K562 (cell line): ENCODE results near the gene ACTR5. TPM values are rescaled to one million over a fixed set of nuclear protein-coding genes. Genes with fewer than 3 reads are reported as not detected.
"Not testable (repeated sequence)": the region's sequence is repeated elsewhere in the genome, so short reads cannot be mapped to it uniquely, and the experiment has no call there.

Experiments used
- ATAC-seq: fragments of 200-7000 bp; cut with Tn5 transposase; 3 replicates; pipeline ENCODE4 v1.9.1; 2020; ENCODE audit warnings: moderate library complexity
- BruUV-seq: library from RNA; stranded (reverse); fragments of 400-500 nt; replicated peaks from 2 replicates; lab custom pipeline; 2021; lab: Mats Ljungman, UMichigan
- CTCF ChIA-PET: fragments of 300-600 bp; formaldehyde crosslinking; extraction: SDS; loops from one replicate; lab custom pipeline; 2021; ENCODE audit warnings: low intra/inter-chr PET ratio; lab: Yijun Ruan, JAX
- POLR2A ChIA-PET: fragments of 300-600, 350-650 bp; sonication (Branson Sonifier 250); formaldehyde crosslinking; extraction: SDS; loops from one replicate; lab custom pipeline; 2021; ENCODE audit warnings: antibody characterized with exemption, inconsistent platforms; lab: Yijun Ruan, JAX
- DNase-seq, 4 experiments: peaks; one replicate each; pipeline versions ENCODE4 v3.0.0 to v3.0.0-alpha.2; 2011 to 2018; ENCODE audit warnings: low spot score in 3 of 4, mixed read lengths in 3 of 4; ENCODE audit errors: extremely low read depth in 1 of 4
- FAIRE-seq: peaks from 2 replicates; lab custom pipeline; 2011; peaks lifted over from hg19 to GRCh38; lab: Jason Lieb, UNC
- H2AFZ ChIP-seq: 2 replicates; pipeline ENCODE4 v1.6.0; 2011; ENCODE audit warnings: low read depth, low read length, control low read depth, inconsistent platforms
- H3K27ac ChIP-seq: fragments of 200-600 bp; 3 replicates; pipeline ENCODE4 v1.8.0; 2011; ENCODE audit warnings: low read depth, mild to moderate bottlenecking, control low read depth, inconsistent platforms, low read length, moderate library complexity, mixed read lengths; ENCODE audit errors: extremely low read depth
- H3K27me3 ChIP-seq, 2 experiments: fragments of 300-600 bp in 1 of 2; 2 replicates in 1 of 2; 3 replicates in 1 of 2; pipeline versions ENCODE4 v1.6.0 to v1.8.0; 2011; ENCODE audit warnings: inconsistent platforms in 2 of 2, low read length in 2 of 2, mild to moderate bottlenecking in 1 of 2, mixed read lengths in 1 of 2, moderate library complexity in 1 of 2; ENCODE audit not compliant: control insufficient read depth in 2 of 2, insufficient read depth in 2 of 2
- H3K36me3 ChIP-seq: fragments of 300-600 bp; 3 replicates; pipeline ENCODE4 v1.8.0; 2011; ENCODE audit warnings: mild to moderate bottlenecking, low read length, inconsistent platforms; ENCODE audit not compliant: control insufficient read depth, insufficient read depth
- H3K4me1 ChIP-seq, 2 experiments: fragments of 200-600 bp in 1 of 2; replicated peaks in 1 of 2; 2 replicates in 1 of 2; 3 replicates in 1 of 2; pipeline versions ENCODE4 v1.5.1 to v1.8.0; 2011; ENCODE audit warnings: inconsistent platforms in 2 of 2, low read length in 2 of 2, mild to moderate bottlenecking in 1 of 2, mixed read lengths in 1 of 2, moderate library complexity in 1 of 2; ENCODE audit not compliant: control insufficient read depth in 2 of 2, insufficient read depth in 2 of 2
- H3K4me2 ChIP-seq: 2 replicates; pipeline ENCODE4 v1.6.1; 2011; ENCODE audit warnings: low read length, control low read depth, inconsistent platforms, mixed read lengths; ENCODE audit not compliant: insufficient read depth
- H3K4me3 ChIP-seq: fragments of 200-600 bp; sonication (generic), shearing (Covaris generic); 2 replicates; pipeline ENCODE4 v1.5.1; 2016; ENCODE audit warnings: control low read depth, inconsistent platforms
- H3K79me2 ChIP-seq: fragments of 200-600 bp; 3 replicates; pipeline ENCODE4 v1.8.0; 2011; ENCODE audit warnings: low read length, inconsistent platforms; ENCODE audit not compliant: control insufficient read depth, insufficient read depth
- H3K9ac ChIP-seq, 2 experiments: 2 replicates each; pipeline versions ENCODE4 v1.6.0 to v1.6.1; 2011; ENCODE audit warnings: low read depth in 2 of 2, low read length in 2 of 2, control low read depth in 1 of 2, inconsistent platforms in 1 of 2, mild to moderate bottlenecking in 1 of 2, mixed read lengths in 1 of 2; ENCODE audit not compliant: insufficient read depth in 1 of 2
- H3K9me1 ChIP-seq: one replicate; pipeline ENCODE4 v1.6.0; 2011; ENCODE audit warnings: inconsistent platforms, mild to moderate bottlenecking, low read length, moderate library complexity; ENCODE audit not compliant: control insufficient read depth, insufficient read depth
- H3K9me3 ChIP-seq: replicated peaks from 2 replicates; pipeline ENCODE4 v1.5.1; 2011; ENCODE audit warnings: low read depth, low read length, inconsistent platforms; ENCODE audit not compliant: control insufficient read depth, insufficient read depth
- H4K20me1 ChIP-seq: replicated peaks from 2 replicates; pipeline ENCODE4 v1.6.1; 2011; ENCODE audit warnings: low read length, inconsistent platforms, mixed read lengths; ENCODE audit not compliant: control insufficient read depth, insufficient read depth
- CHD4 ChIP-seq: fragments of 200-600 bp; sonication (generic); IDR thresholded peaks from 3 replicates; pipeline ENCODE4 v1.6.1; 2012; ENCODE audit warnings: low read depth, mild to moderate bottlenecking, mixed read lengths, low read length, inconsistent platforms; ENCODE audit not compliant: insufficient read depth, insufficient replicate concordance, poor library complexity, severe bottlenecking
- SOX6 ChIP-seq: fragments of 450-650 bp; IDR thresholded peaks from 2 replicates; pipeline ENCODE4 v1.6.1; 2014; ENCODE audit warnings: mild to moderate bottlenecking
- STAG1 ChIP-seq: sonication (generic); formaldehyde crosslinking; IDR thresholded peaks from 2 replicates; pipeline ENCODE4 v1.5.0; 2020; ENCODE audit warnings: missing genetic modification reagents, borderline replicate concordance
- ZNF232 ChIP-seq: sonication (generic); formaldehyde crosslinking; IDR thresholded peaks from 2 replicates; pipeline ENCODE4 v1.8.0; 2022; ENCODE audit warnings: mild to moderate bottlenecking, missing genetic modification reagents
- ZNF77 ChIP-seq: fragments of 250-450 bp; sonication (Bioruptor Pico); IDR thresholded peaks from 2 replicates; pipeline ENCODE4 v1.5.0; 2020
- WGBS: fragments of 100-300 bp; shearing (Covaris generic); methylation state at CpG from one replicate; pipeline ENCODE4 v1.1.6; 2016; ENCODE audit warnings: low coverage, mixed read lengths; ENCODE audit not compliant: insufficient coverage; ENCODE audit errors: missing lambda C conversion rate; 5-methylcytosine and 5-hydroxymethylcytosine counted together
- in situ Hi-C: fragments of 300-500 bp; cut with MboI; formaldehyde crosslinking; loops from 4 replicates; pipeline ENCODE4 v1.15.0; 2018; ENCODE audit warnings: inconsistent platforms, mixed read lengths
- intact Hi-C: fragments of 100-400 bp; cut with micrococcal nuclease; formaldehyde crosslinking; loops from 2 replicates; pipeline ENCODE4 v1.14.2; 2022
- polyA plus RNA-seq, 8 experiments: library from polyadenylated mRNA; depleted of rRNA in 4 of 8; stranded (reverse) in 5 of 8; unstranded in 3 of 8; fragments of >200 nt; fragmentation: Nextera tagmentation in 2 of 8; fragmentation: Illumina TruSeq in 1 of 8; extraction: Ambion mirVana in 2 of 8; extraction: Trizol in 1 of 8; gene quantifications; 2 replicates each; pipeline versions ENCODE4 v1.2.1 to v1.2.3, GENCODE V29; 2011 to 2014; ENCODE audit warnings: inconsistent platforms in 1 of 8, missing spikeins in 1 of 8
- total RNA-seq, 7 experiments: library from RNA; depleted of rRNA in 6 of 7; stranded (reverse); fragments of >200 nt in 6 of 7; fragmentation: Illumina TruSeq in 2 of 7; extraction: Trizol in 2 of 7; gene quantifications; 2 replicates each; pipeline versions ENCODE4 v1.2.1 to v1.2.3, GENCODE V29; 2011 to 2021; ENCODE audit warnings: low replicate concordance in 1 of 7
- TF ChIP-seq, protein P1 (sequence below), 2 experiments: fragments of 450-650 bp in 1 of 2; IDR thresholded peaks; 2 replicates each; pipeline ENCODE4 v1.6.1; 2011 to 2017; ENCODE audit warnings: low read depth in 2 of 2, antibody characterized with exemption in 1 of 2, borderline replicate concordance in 1 of 2, low read length in 1 of 2, mild to moderate bottlenecking in 1 of 2, mixed read lengths in 1 of 2; ENCODE audit not compliant: control insufficient read depth in 1 of 2
- TF ChIP-seq, protein P2 (sequence below), 2 experiments: fragments of 450-650 bp in 1 of 2; sonication (generic) in 1 of 2; formaldehyde crosslinking in 1 of 2; IDR thresholded peaks in 1 of 2; conservative IDR thresholded peaks in 1 of 2; 2 replicates each; pipeline versions ENCODE4 v1.6.1 to v1.8.1; 2016 to 2023; ENCODE audit warnings: mild to moderate bottlenecking in 2 of 2, moderate library complexity in 2 of 2, inconsistent platforms in 1 of 2, missing genetic modification reagents in 1 of 2

The ACTR5 gene
- total and polyA plus RNA-seq, 9 of the 15 experiments (the other 6 are each of a cell fraction or from before 2014, with no cell fraction given): 0.93 to 18.8 (median 12.9) TPM

DNA sequence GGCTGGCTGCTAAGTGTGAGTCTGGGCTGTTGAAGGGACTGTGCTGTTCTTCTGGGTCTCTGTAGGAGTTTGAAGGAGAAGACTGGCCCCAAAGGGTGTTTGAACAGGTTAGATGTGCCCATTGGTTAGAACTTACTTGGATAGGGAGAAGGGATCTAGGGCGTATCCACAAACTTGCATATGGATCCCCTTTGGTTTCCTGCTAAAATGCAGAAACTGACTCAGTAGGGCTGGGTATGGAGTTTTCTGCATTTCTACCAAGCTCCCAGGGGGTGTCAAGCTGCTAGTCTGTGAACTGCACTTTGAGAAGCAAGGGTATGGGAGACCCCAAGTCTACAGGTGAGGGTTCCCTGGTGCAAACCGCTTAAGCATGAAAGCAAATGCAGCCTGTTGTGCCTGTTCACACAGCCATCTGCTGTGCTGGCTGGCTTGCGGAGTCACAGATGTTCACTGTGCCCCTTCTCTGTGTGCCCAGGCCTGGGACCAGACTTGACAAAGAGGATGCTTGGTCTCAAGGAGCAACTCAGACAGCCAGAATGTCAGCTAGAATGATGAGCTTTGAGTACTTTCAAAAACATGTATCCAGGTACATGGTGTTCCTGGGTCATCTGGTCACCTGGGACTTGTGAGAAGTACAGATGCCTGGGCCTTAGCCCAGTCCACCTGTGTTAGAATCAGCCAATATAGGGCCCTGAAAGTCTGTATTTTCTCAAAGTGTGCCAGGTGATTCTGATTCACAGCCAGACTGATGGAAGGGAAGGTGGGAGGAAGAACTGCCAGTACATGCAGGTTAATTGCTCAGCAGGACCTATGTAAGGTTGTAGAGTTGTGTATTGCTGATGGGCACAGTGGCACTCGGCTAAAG, 64.7 kb downstream of the ACTR5 start (continued):
- TF ChIP-seq CHD4: no peak
- TF ChIP-seq ZNF232 (CRISPR knock-in tag): no peak
- no peak for TF ChIP-seq SOX6
- no peak for TF ChIP-seq ZNF77 (CRISPR knock-in tag)
- TF ChIP-seq, protein P1, sequence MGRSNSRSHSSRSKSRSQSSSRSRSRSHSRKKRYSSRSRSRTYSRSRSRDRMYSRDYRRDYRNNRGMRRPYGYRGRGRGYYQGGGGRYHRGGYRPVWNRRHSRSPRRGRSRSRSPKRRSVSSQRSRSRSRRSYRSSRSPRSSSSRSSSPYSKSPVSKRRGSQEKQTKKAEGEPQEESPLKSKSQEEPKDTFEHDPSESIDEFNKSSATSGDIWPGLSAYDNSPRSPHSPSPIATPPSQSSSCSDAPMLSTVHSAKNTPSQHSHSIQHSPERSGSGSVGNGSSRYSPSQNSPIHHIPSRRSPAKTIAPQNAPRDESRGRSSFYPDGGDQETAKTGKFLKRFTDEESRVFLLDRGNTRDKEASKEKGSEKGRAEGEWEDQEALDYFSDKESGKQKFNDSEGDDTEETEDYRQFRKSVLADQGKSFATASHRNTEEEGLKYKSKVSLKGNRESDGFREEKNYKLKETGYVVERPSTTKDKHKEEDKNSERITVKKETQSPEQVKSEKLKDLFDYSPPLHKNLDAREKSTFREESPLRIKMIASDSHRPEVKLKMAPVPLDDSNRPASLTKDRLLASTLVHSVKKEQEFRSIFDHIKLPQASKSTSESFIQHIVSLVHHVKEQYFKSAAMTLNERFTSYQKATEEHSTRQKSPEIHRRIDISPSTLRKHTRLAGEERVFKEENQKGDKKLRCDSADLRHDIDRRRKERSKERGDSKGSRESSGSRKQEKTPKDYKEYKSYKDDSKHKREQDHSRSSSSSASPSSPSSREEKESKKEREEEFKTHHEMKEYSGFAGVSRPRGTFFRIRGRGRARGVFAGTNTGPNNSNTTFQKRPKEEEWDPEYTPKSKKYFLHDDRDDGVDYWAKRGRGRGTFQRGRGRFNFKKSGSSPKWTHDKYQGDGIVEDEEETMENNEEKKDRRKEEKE (IDR thresholded peaks at IDR 0.05; ENCODE audit: borderline replicate concordance in 1 of 2, control insufficient read depth in 1 of 2, low read depth in 2 of 2, low read length in 1 of 2): no peak
- TF ChIP-seq STAG1 (CRISPR knock-in tag): no peak

DNA sequence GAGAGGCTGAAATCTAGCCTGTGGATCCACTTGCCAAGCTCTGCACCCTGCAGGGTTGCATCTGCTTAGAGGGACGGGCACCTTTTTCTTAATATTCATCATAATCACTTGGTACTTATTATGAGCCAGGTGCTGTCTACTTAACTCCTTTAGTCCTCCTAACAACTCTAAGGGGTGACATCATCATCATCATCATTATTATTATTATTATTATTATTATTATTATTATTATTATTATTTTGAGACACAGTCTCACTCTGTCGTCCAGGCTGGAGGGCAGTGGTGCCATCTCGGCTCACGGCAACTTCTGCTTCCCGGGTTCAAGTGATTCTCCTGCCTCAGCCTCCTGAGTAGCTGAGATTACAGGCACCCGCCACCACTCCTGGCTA, 65.3 kb downstream of the ACTR5 start:
- intact Hi-C loops, H2AFZ ChIP-seq, in situ Hi-C loops, ATAC-seq, FAIRE-seq, H3K27me3 ChIP-seq, H3K79me2 ChIP-seq, H3K27ac ChIP-seq, H3K4me1 ChIP-seq, BruUV-seq, H4K20me1 ChIP-seq, DNase-seq, H3K9ac ChIP-seq, H3K9me3 ChIP-seq, H3K36me3 ChIP-seq, CTCF ChIA-PET, H3K4me3 ChIP-seq, H3K4me2 ChIP-seq, H3K9me1 ChIP-seq: not testable (repeated sequence)
- TF ChIP-seq, protein P2, sequence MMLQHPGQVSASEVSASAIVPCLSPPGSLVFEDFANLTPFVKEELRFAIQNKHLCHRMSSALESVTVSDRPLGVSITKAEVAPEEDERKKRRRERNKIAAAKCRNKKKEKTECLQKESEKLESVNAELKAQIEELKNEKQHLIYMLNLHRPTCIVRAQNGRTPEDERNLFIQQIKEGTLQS (IDR thresholded peaks at IDR 0.05): 0 out of 2 replicates have a peak, but pooled peaks have one; percentile 21
- TF ChIP-seq, protein P2 (CRISPR knock-in tag; conservative IDR thresholded peaks at IDR 0.05): not testable (repeated sequence)
- POLR2A ChIA-PET: interaction anchor here (1.3 kb wide), 1 partner anchor 13 kb away, joined by 5 read pairs; no protein-coding TSS in a partner anchor
- 41% methylated on average over 3 of the region's 6 CpGs for WGBS
